ENCODE measurements around the gene GBP2.
A peak's percentile ranks its signal among the peaks of the same experiment; 100 is the strongest.
"Not testable (repeated sequence)": the region's sequence is repeated elsewhere in the genome, so short reads cannot be mapped to it uniquely, and the experiment has no call there.

Gene GBP2

DNA sequence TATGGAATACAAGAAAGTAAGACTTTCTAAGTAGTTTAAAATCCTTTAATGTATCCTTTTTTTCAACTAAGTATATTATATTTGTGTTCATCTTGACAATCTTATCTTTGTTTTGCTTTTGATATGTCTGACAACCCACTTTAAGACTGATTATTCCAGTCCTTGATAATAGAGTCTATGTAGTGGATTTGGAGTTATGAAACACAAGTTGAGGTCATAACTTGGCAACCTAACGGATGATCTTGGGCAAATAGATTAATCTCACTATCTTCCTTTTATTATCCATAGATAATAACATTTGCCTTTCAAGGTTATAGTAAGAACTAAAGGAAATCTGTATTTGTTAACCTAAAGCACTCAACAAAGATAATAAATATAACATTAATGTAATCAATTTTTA, 4.8 kb upstream of the GBP2 start:
- TF ChIP-seq, protein P1, sequence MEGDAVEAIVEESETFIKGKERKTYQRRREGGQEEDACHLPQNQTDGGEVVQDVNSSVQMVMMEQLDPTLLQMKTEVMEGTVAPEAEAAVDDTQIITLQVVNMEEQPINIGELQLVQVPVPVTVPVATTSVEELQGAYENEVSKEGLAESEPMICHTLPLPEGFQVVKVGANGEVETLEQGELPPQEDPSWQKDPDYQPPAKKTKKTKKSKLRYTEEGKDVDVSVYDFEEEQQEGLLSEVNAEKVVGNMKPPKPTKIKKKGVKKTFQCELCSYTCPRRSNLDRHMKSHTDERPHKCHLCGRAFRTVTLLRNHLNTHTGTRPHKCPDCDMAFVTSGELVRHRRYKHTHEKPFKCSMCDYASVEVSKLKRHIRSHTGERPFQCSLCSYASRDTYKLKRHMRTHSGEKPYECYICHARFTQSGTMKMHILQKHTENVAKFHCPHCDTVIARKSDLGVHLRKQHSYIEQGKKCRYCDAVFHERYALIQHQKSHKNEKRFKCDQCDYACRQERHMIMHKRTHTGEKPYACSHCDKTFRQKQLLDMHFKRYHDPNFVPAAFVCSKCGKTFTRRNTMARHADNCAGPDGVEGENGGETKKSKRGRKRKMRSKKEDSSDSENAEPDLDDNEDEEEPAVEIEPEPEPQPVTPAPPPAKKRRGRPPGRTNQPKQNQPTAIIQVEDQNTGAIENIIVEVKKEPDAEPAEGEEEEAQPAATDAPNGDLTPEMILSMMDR (IDR thresholded peaks at IDR 0.05; ENCODE audit: unreplicated experiment in 3 of 3) = no peak
- H3K36me3 Mint-ChIP-seq (ENCODE audit: low read depth) = no peaks in the 10 kb centered on the region

DNA sequence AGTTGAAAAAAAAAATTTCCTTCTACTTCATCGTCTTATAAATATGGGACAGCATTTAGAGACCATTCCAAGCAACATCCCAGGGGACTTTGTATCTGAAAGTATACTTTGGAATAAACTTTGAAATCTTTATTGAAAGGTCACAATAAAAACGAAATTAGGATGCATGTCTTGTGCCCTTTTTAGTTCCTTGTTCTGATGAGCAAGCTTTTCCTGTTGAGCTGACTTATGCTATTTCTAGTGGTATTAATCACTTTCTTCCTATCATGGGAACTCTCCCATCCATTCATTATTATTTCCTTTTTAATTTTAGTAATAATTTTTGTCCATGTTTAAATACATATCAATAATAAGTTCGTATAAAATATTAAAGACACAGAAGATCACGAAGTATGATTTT, 4.0 kb upstream of the GBP2 start:
- no peaks in the 10 kb centered on the region for H3K4me1 Mint-ChIP-seq
- no peaks in the 10 kb centered on the region for H3K36me3 Mint-ChIP-seq (ENCODE audit: low read depth)
- H3K27me3 Mint-ChIP-seq (ENCODE audit: low read depth) = peaks cover 4% of the 10 kb centered on the region
- no peaks in the 10 kb centered on the region for H3K9me3 Mint-ChIP-seq
- no peak overlapping the region for H3K4me3 Mint-ChIP-seq
- no peak overlapping the region for H3K27ac Mint-ChIP-seq
- TF ChIP-seq, protein P1 (IDR thresholded peaks at IDR 0.05; ENCODE audit: unreplicated experiment in 3 of 3) = no peak

More for the DNA sequence above, 4.8 kb upstream of the GBP2 start:
- H3K27me3 Mint-ChIP-seq (ENCODE audit: low read depth) = peaks cover 4% of the 10 kb centered on the region
- no peak overlapping the region for H3K4me3 Mint-ChIP-seq
- H3K27ac Mint-ChIP-seq = no peak overlapping the region
- no peaks in the 10 kb centered on the region for H3K4me1 Mint-ChIP-seq
- peaks cover 1% of the 10 kb centered on the region for H3K9me3 Mint-ChIP-seq

DNA sequence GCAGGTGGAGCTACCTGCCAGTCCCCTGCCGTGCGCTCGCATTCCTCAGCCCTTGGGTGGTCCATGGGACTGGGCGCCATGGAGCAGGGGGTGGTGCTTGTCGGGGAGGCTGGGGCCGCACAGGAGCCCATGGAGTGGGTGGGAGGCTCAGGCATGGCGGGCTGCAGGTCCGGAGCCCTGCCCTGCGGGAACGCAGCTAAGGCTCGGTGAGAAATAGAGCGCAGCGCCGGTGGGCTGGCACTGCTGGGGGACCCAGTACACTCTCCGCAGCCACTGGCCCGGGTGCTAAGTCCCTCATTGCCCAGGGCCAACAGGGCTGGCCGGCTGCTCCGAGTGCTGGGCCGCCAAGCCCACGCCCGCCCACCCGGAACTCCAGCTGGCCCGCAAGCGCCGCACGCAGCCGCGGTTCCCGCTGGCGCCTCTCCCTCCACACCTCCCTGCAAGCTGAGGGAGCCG, 2.1 kb upstream of the GBP2 start:
- not testable (repeated sequence) for H3K27ac Mint-ChIP-seq; H3K4me3 Mint-ChIP-seq; H3K4me1 Mint-ChIP-seq; H3K36me3 Mint-ChIP-seq (ENCODE audit: low read depth); H3K9me3 Mint-ChIP-seq; H3K27me3 Mint-ChIP-seq (ENCODE audit: low read depth)

DNA sequence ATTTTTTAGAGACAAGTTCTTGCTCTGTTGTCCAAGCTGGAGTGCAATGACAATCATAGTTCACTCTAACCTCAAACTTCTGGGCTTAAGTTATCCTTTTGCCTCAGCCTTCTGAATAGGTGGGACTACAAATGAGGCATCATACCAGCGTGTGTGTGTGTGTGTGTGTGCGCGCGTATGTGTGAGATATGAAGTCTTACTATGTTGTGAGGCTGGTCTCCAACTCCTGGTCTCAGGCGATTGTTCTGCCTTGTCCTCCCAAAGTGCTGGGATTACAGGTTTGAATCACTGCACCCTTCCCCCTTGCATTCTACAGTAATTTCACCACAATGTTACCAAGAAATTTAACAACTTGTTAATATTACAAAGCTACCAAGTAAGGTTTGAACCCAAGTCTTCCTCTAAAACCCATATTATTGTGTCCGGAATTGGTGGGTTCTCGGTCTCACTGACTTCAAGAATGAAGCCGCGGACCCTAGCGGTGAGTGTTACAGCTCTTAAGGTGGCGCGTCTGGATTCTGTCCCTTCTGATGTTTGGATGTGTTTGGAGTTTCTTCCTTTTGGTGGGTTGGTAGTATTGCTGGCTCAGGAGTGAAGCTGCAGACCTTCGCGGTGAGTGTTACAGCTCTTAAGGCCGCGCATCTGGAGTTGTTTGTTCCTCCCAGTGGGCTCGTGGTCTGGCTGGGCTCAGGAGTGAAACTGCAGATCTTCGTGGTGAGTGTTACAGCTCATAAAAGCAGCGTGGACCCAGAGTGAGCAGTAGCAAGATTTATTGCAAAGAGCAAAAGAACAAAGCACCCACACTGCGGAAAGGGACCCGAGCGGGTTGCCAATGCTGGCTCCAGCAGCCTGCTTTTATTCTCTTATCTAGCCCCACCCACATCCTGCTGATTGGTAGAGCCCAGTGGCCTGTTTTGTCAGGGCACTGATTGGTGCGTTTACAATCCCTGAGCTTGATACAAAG, 970 bp upstream of the GBP2 start:
- not testable (repeated sequence) for H3K27me3 Mint-ChIP-seq (ENCODE audit: low read depth); H3K4me3 Mint-ChIP-seq; H3K36me3 Mint-ChIP-seq (ENCODE audit: low read depth); H3K4me1 Mint-ChIP-seq; H3K9me3 Mint-ChIP-seq
- H3K27ac Mint-ChIP-seq = peak overlapping the region in 1 of 3 experiments; percentile 28

DNA sequence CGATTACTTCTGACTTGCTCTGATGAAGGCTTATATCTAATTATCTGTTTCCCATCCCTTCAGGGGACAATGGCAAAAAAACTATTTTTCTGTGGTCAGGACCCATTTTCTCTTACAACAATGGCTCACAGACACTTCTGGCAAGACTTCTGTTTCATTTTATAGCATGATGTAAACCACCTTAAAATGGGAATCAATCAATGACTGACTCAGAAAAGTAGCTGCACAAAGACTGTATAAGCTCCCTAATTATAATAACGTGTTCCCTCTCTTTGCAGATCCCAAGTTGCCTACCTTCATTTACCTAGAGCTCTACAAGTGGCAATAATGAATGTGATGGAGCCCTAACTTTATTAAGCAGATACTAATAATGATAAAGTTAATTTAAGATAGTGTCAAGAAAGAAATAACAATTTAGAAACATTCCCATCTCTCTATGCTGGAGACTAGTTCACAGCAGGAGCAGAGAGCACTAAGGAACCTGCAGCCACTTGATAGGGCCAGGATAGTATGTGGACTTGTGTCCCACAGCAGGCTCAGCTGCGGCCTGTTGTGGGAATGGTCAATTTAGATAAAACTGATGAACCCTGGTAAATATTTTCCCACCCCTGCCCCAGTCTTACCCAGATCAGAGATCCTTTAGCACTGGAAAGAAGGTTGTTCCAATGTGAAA, 538 bp downstream of the GBP2 start:
- Mint-ChIP-seq H3K4me3 (no peak overlapping the region), H3K4me1 (no peaks in the 10 kb centered on the region), H3K36me3 (ENCODE audit: low read depth) (no peaks in the 10 kb centered on the region), H3K27ac (peak overlapping the region in 1 of 3 experiments; percentile 2), H3K9me3 (no peaks in the 10 kb centered on the region), H3K27me3 (ENCODE audit: low read depth) (no peaks in the 10 kb centered on the region)
- TF ChIP-seq, protein P1 (IDR thresholded peaks at IDR 0.05; ENCODE audit: unreplicated experiment in 3 of 3) = no peak

DNA sequence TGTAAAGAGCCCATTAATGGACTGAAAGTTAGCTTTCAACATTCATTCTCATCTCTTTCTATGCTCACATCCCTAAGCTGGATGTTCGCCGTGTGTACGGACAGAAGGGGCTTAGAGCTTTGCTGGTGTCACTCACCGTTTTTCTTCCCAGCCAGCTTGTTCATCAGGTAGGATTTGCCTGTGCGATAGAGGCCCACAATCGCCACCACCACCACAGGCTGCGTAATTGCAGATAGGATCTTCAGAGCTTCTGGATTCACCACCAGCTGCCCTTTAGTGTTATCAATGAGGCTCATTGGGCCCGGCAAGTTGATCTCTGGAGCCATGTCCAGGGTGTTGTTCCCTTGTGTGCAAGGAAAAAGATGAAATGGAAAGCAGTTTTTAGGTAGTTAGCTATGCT, 4.3 kb downstream of the GBP2 start:
- no peaks in the 10 kb centered on the region for H3K36me3 Mint-ChIP-seq (ENCODE audit: low read depth)

More for the DNA sequence above, 4.3 kb downstream of the GBP2 start:
- H3K4me3 Mint-ChIP-seq = no peak overlapping the region
- no peak overlapping the region for H3K27ac Mint-ChIP-seq
- H3K27me3 Mint-ChIP-seq (ENCODE audit: low read depth) = no peaks in the 10 kb centered on the region
- no peaks in the 10 kb centered on the region for H3K4me1 Mint-ChIP-seq
- TF ChIP-seq, protein P1 (IDR thresholded peaks at IDR 0.05; ENCODE audit: unreplicated experiment in 3 of 3) = no peak
- H3K9me3 Mint-ChIP-seq = no peaks in the 10 kb centered on the region
